GM19452 (cell line): ENCODE data around the gene ZNF563.

Experiments used
- ATAC-seq: cut with Tn5 transposase; IDR thresholded peaks from one replicate; pipeline ENCODE4 v1.9.1; 2021; ENCODE audit not compliant: unreplicated experiment

The ZNF563 gene

GRCh38 chr19:12295191-12295590, 38.2 kb downstream of the ZNF563 start:
- peak; percentile 8 for ATAC-seq

- peak; percentile 86 for ATAC-seq
These were observed 38.9 kb downstream of the ZNF563 start, which contains the start of gene ZNF44 for GRCh38 chr19:12294249-12295158. ZNF44 (minus strand) TSS chr19:12294883; CDS start chr19:12294694, 189 bp downstream.

GRCh38 chr19:12293777-12294248, 39.6 kb downstream of the ZNF563 start:
- peak; percentile 52 for ATAC-seq

GRCh38 chr19:12289790-12290065, 43.7 kb downstream of the ZNF563 start:
- no peak for ATAC-seq

GRCh38 chr19:12287958-12288500, 45.4 kb downstream of the ZNF563 start:
- ATAC-seq: no peak

GRCh38 chr19:12284631-12285030, 48.8 kb downstream of the ZNF563 start:
- ATAC-seq: no peak

GRCh38 chr19:12284226-12284625, 49.2 kb downstream of the ZNF563 start:
- no peak for ATAC-seq

GRCh38 chr19:12278713-12279112, 54.7 kb downstream of the ZNF563 start:
- ATAC-seq: no peak

- no peak for ATAC-seq
These were observed 60.2 kb downstream of the ZNF563 start for GRCh38 chr19:12272980-12273901.

GRCh38 chr19:12272386-12272785, 61.0 kb downstream of the ZNF563 start:
- ATAC-seq: no peak

GRCh38 chr19:12270854-12271253, 62.6 kb downstream of the ZNF563 start:
- ATAC-seq: no peak
